K562 (cell line): ENCODE data around the gene SVIL.
"Not testable (repeated sequence)": the region's sequence is repeated elsewhere in the genome, so short reads cannot be mapped to it uniquely, and the experiment has no call there.

ENCODE experiments used
- CEBPB ChIP-seq: fragments of 450-650 bp; IDR thresholded peaks from 2 replicates; pipeline ENCODE4 v1.6.1; 2016; ENCODE audit warnings: missing genetic modification characterization, missing compliant biosample characterization
- CHD2 ChIP-seq: IDR thresholded peaks from 2 replicates; pipeline ENCODE4 v1.6.1; 2011; ENCODE audit warnings: low read depth, low read length
- CTCF ChIP-seq, 3 experiments: IDR thresholded peaks in 2 of 3; conservative IDR thresholded peaks in 1 of 3; 2 replicates each; pipeline ENCODE4 v1.5.1; 2011 to 2012; ENCODE audit warnings: low read length in 3 of 3, mild to moderate bottlenecking in 3 of 3, control low read depth in 2 of 3, improper control_type of control experiment in 1 of 3, inconsistent platforms in 1 of 3, low read depth in 1 of 3, mixed read lengths in 1 of 3, moderate library complexity in 1 of 3; ENCODE audit not compliant: insufficient read depth in 2 of 3
- FOS ChIP-seq: IDR thresholded peaks from 3 replicates; pipeline ENCODE4 v1.6.1; 2011; ENCODE audit not compliant: insufficient read length; ENCODE audit errors: extremely low read depth
- HDAC2 ChIP-seq: fragments of 450-650 bp; IDR thresholded peaks from 2 replicates; pipeline ENCODE4 v1.6.1; 2016; ENCODE audit warnings: mild to moderate bottlenecking
- TCF7L2 ChIP-seq: fragments of 150-350 bp; IDR thresholded peaks from 2 replicates; pipeline ENCODE4 v1.6.1; 2016; ENCODE audit warnings: low read depth, mild to moderate bottlenecking, low read length, moderate library complexity
- ZNF224 ChIP-seq: sonication (generic); formaldehyde crosslinking; IDR thresholded peaks from 2 replicates; pipeline ENCODE4 v1.8.0; 2022; ENCODE audit warnings: mild to moderate bottlenecking, missing genetic modification reagents
- ZNF274 ChIP-seq: IDR thresholded peaks from 2 replicates; pipeline ENCODE4 v1.6.1; 2011; ENCODE audit warnings: low read depth, mild to moderate bottlenecking, low read length, moderate library complexity, borderline replicate concordance

GRCh38 chr10:29614289-29614688, 20.5 kb downstream of the SVIL start:
- TF ChIP-seq ZNF224 (CRISPR knock-in tag); TCF7L2; CHD2; FOS; HDAC2; CTCF (IDR thresholded peaks at IDR 0.05 in 2 of 3, conservative IDR thresholded peaks at IDR 0.05 in 1 of 3; ENCODE audit: insufficient read depth in 2 of 3, low read depth in 1 of 3, low read length in 3 of 3); ZNF274; CEBPB (tag): not testable (repeated sequence)
